Progenitor cell of endocrine pancreas (in vitro differentiated cells): ENCODE data around the gene AKAP10. TPM values are rescaled to one million over a fixed set of nuclear protein-coding genes. Genes with fewer than 3 reads are reported as not detected.

ENCODE experiments used
- DNase-seq: peaks from one replicate; pipeline ENCODE4 v3.0.0; 2021; ENCODE audit warnings: low spot score; ENCODE audit not compliant: unreplicated experiment
- H3K27ac Mint-ChIP-seq: 2 replicates; pipeline ENCODE4 v1.8.0; 2021; ENCODE audit warnings: mild to moderate bottlenecking, moderate library complexity, mixed read lengths
- H3K27me3 Mint-ChIP-seq: 2 replicates; pipeline ENCODE4 v1.8.0; 2021; ENCODE audit warnings: mixed read lengths
- H3K36me3 Mint-ChIP-seq: 2 replicates; pipeline ENCODE4 v1.8.0; 2022; ENCODE audit warnings: mixed read lengths; ENCODE audit not compliant: insufficient read depth
- H3K4me1 Mint-ChIP-seq: 2 replicates; pipeline ENCODE4 v1.8.0; 2021; ENCODE audit warnings: low read depth, mixed read lengths
- H3K4me3 Mint-ChIP-seq: 2 replicates; pipeline ENCODE4 v1.8.0; 2021; ENCODE audit warnings: low read depth, mild to moderate bottlenecking, moderate library complexity, mixed read lengths
- H3K9me3 Mint-ChIP-seq: 2 replicates; pipeline ENCODE4 v1.8.0; 2021; ENCODE audit warnings: low read depth, mixed read lengths
- CTCF ChIP-seq: fragments of 200-600 bp; sonication (generic); IDR thresholded peaks from one replicate; pipeline ENCODE4 v1.5.0; 2021; ENCODE audit warnings: antibody characterized with exemption, mild to moderate bottlenecking; ENCODE audit not compliant: unreplicated experiment
- total RNA-seq: library from RNA; stranded (reverse); gene quantifications from 2 replicates; pipeline ENCODE4 v1.2.1, GENCODE V29; 2021

Gene AKAP10
- total RNA-seq, 1 donor from 2014 or later, result 38.2 TPM

- DNase-seq, result no peak
- H3K36me3 Mint-ChIP-seq, result peaks cover 29% of the 10 kb centered on the region
- TF ChIP-seq CTCF, result no peak
- no peaks in the 10 kb centered on the region for H3K4me1 Mint-ChIP-seq
- H3K27ac Mint-ChIP-seq, result peak overlapping the region; percentile 53
- no peak overlapping the region for H3K4me3 Mint-ChIP-seq
- H3K9me3 Mint-ChIP-seq, result peaks cover 5% of the 10 kb centered on the region
- H3K27me3 Mint-ChIP-seq, result no peaks in the 10 kb centered on the region
Observed at GRCh38 chr17:19948116-19948943, 29.3 kb downstream of the AKAP10 start.

GRCh38 chr17:19946921-19947320 is 30.7 kb downstream of the AKAP10 start:
- Mint-ChIP-seq H3K9me3 (peaks cover 2% of the 10 kb centered on the region), H3K27ac (no peak overlapping the region), H3K27me3 (no peaks in the 10 kb centered on the region), H3K36me3 (peaks cover 22% of the 10 kb centered on the region), H3K4me3 (no peak overlapping the region), H3K4me1 (no peaks in the 10 kb centered on the region)
- no peak for TF ChIP-seq CTCF
- DNase-seq, result no peak

- Mint-ChIP-seq H3K4me3 (no peak overlapping the region), H3K27ac (no peak overlapping the region), H3K9me3 (no peaks in the 10 kb centered on the region), H3K36me3 (peaks cover 18% of the 10 kb centered on the region), H3K27me3 (no peaks in the 10 kb centered on the region), H3K4me1 (peaks cover 7% of the 10 kb centered on the region)
- DNase-seq, result no peak
- TF ChIP-seq CTCF, result no peak
Observed at GRCh38 chr17:19945009-19945626, 32.5 kb downstream of the AKAP10 start.

DNA sequence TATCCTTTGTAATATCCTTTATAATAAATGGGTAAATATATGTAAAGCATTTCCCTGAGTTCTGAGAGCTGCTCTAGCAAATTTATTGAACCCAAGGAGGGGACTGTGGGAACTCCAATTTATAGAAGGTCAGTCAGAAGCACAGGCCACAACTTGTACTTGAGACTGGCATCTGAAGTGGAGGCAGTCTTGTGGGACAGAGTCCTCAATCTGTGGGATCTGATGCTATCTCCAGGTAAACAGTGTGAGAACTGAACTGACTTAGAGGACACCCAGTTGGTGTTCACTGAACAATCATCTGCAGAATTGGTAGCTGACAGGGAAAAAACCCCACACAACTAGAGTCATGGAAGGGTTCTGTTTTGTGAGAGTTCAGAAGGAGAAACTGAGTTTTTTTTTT is 34.0 kb downstream of the AKAP10 start:
- Mint-ChIP-seq H3K4me1 (peaks cover 7% of the 10 kb centered on the region), H3K27ac (no peak overlapping the region), H3K36me3 (peaks cover 20% of the 10 kb centered on the region), H3K27me3 (no peaks in the 10 kb centered on the region), H3K9me3 (no peaks in the 10 kb centered on the region), H3K4me3 (no peak overlapping the region)
- DNase-seq, result no peak
- no peak for TF ChIP-seq CTCF

GRCh38 chr17:19943026-19943425 is 34.6 kb downstream of the AKAP10 start:
- Mint-ChIP-seq H3K4me3 (no peak overlapping the region), H3K27ac (no peak overlapping the region), H3K9me3 (no peaks in the 10 kb centered on the region), H3K27me3 (no peaks in the 10 kb centered on the region), H3K4me1 (peaks cover 7% of the 10 kb centered on the region), H3K36me3 (peaks cover 16% of the 10 kb centered on the region)
- TF ChIP-seq CTCF, result no peak
- no peak for DNase-seq
